Right lobe of liver (tissue), 6 donors: ENCODE measurements around the gene ARHGEF12. TPM values are rescaled to one million over a fixed set of nuclear protein-coding genes. Genes with fewer than 3 reads are reported as not detected.
A peak's percentile ranks its signal among the peaks of the same experiment; 100 is the strongest.

Experiments used
- ATAC-seq, 4 donors: fragments of 200-7000 bp; cut with Tn5 transposase; one replicate each; pipeline ENCODE4 v1.9.1; 2020; ENCODE audit warnings: mild to moderate bottlenecking in 4 of 4, moderate library complexity in 4 of 4
- DNase-seq, 3 donors: peaks; one replicate each; pipeline ENCODE4 v3.0.0-alpha.2; 2020
- H3K27ac ChIP-seq, 3 donors: fragments of 200-600 bp; one replicate each; pipeline ENCODE4 v1.8.0; 2022
- H3K27me3 ChIP-seq, 2 donors: fragments of 200-600 bp; one replicate each; pipeline ENCODE4 v1.8.0; 2022
- H3K36me3 ChIP-seq, 4 donors: fragments of 200-600 bp; sonication (generic) in 1 of 4; one replicate each; pipeline versions ENCODE4 v1.5.1 to v1.8.0; 2017 to 2022; ENCODE audit warnings: control low read depth in 1 of 4
- H3K4me1 ChIP-seq, 4 donors: fragments of 200-600 bp; sonication (generic) in 1 of 4; one replicate each; pipeline versions ENCODE4 v1.5.1 to v1.8.0; 2017 to 2022; ENCODE audit warnings: control low read depth in 1 of 4
- H3K4me3 ChIP-seq, 3 donors: fragments of 200-600 bp; one replicate each; pipeline ENCODE4 v1.8.0; 2022
- H3K9me3 ChIP-seq, 4 donors: fragments of 200-600 bp; sonication (generic) in 1 of 4; one replicate each; pipeline versions ENCODE4 v1.5.1 to v1.8.0; 2017 to 2022; ENCODE audit warnings: control low read depth in 1 of 4
- CTCF ChIP-seq, 4 donors: fragments of 200-600 bp in 3 of 4; fragments of 450-650 bp in 1 of 4; IDR thresholded peaks; one replicate each; pipeline versions ENCODE4 v1.5.1 to v1.8.0; 2016 to 2022; ENCODE audit warnings: antibody characterized with exemption in 4 of 4, mild to moderate bottlenecking in 2 of 4
- POLR2A ChIP-seq: fragments of 450-650 bp; IDR thresholded peaks from one replicate; pipeline ENCODE4 v1.6.1; 2017; ENCODE audit warnings: antibody characterized with exemption, mild to moderate bottlenecking
- WGBS: methylation state at CpG from one replicate; pipeline ENCODE4 v1.1.6; 2018; ENCODE audit warnings: low coverage, low lambda C conversion rate; ENCODE audit not compliant: insufficient coverage; ENCODE audit errors: missing lambda C conversion rate; 5-methylcytosine and 5-hydroxymethylcytosine counted together
- intact Hi-C, 2 donors: fragments of 100-400 bp; cut with DNase I; formaldehyde crosslinking; loops; one replicate each; pipeline versions ENCODE4 v1.11.2 to v1.14.1; 2022
- total RNA-seq, 6 experiments: library from RNA; depleted of rRNA in 2 of 6; stranded (reverse); fragments of >200 nt in 2 of 6; fragmentation: NEBNext Ultra II Directional in 3 of 6; extraction: Animal tissue kit (Norgen Biotek cat#: 25700) in 3 of 6; gene quantifications; one replicate each; pipeline versions ENCODE4 v1.1.0 to v1.2.4, GENCODE V29; 2016 to 2023
- donor health status: DM: no; HTN: yes; CAD: no.
- donor health status: DM: no; HTN: no; CAD: no.
- donor health status: DM: no; HTN: no; CAD: no.
- donor health status: DM: no; HTN: yes; CAD: no.
- donor health status: DM: no; HTN: yes; CAD: no.

Gene ARHGEF12
- total RNA-seq, 6 experiments from 2014 or later: 75.1 to 113 (median 94.0) TPM

- ATAC-seq: peak in 2 of 4 donors; percentile 18 to 44
- 47% methylated on average over 5 of the region's 5 CpGs for WGBS
- Histone ChIP-seq H3K4me1 (peaks cover 0 to 13% (median 0%) of the 10 kb centered on the region in 4 donors), H3K4me3 (no peak overlapping the region), H3K27ac (no peak overlapping the region), H3K9me3 (no peaks in the 10 kb centered on the region), H3K27me3 (no peaks in the 10 kb centered on the region), H3K36me3 (no peaks in the 10 kb centered on the region)
- DNase-seq: no peak
- TF ChIP-seq POLR2A (no peak), CTCF (IDR thresholded peaks at IDR 0.05) (no peak)
- intact Hi-C loops: no loop called here
Measured at GRCh38 chr11:120293038-120293800, 43.0 kb upstream of the ARHGEF12 start.

- no peaks in the 10 kb centered on the region for H3K27me3 ChIP-seq
- H3K4me3 ChIP-seq: no peak overlapping the region
- ATAC-seq (peak in 1 of 4 donors; percentile 43), DNase-seq (no peak)
- no peaks in the 10 kb centered on the region for H3K9me3 ChIP-seq
- no peaks in the 10 kb centered on the region for H3K36me3 ChIP-seq
- H3K27ac ChIP-seq: no peak overlapping the region
- no peak for TF ChIP-seq CTCF (IDR thresholded peaks at IDR 0.05)
- no peak for TF ChIP-seq POLR2A
- 52% methylated on average over 4 of the region's 5 CpGs for WGBS
- intact Hi-C loops: no loop called here
- peaks cover 0 to 13% (median 0%) of the 10 kb centered on the region in 4 donors for H3K4me1 ChIP-seq
Measured at GRCh38 chr11:120294096-120294495, 42.1 kb upstream of the ARHGEF12 start.

GRCh38 chr11:120295099-120295498 is 41.1 kb upstream of the ARHGEF12 start:
- TF ChIP-seq CTCF (IDR thresholded peaks at IDR 0.05) (no peak), POLR2A (no peak)
- intact Hi-C loops: loop anchor here (5.0 kb wide), 3 partner anchors 53 to 123 kb away; partner anchors contain the start of gene POU2F3 (in 1 of the 2)
- Histone ChIP-seq H3K4me3 (no peak overlapping the region), H3K27me3 (no peaks in the 10 kb centered on the region), H3K36me3 (no peaks in the 10 kb centered on the region), H3K9me3 (no peaks in the 10 kb centered on the region), H3K27ac (no peak overlapping the region), H3K4me1 (peaks cover 0 to 13% (median 0%) of the 10 kb centered on the region in 4 donors)
- WGBS: 31% methylated on average over 4 of the region's 4 CpGs
- ATAC-seq: peak in 1 of 4 donors; percentile 43
- DNase-seq: peak in 1 of 3 donors; percentile 23

- WGBS: 82% methylated on average over 5 of the region's 5 CpGs
- ATAC-seq (no peak), DNase-seq (no peak)
- no peak overlapping the region for H3K4me3 ChIP-seq
- intact Hi-C loops: loop anchor here (5.0 kb wide), 3 partner anchors 54 to 124 kb away; partner anchors contain the start of gene POU2F3 (in 1 of the 2)
- peaks cover 0 to 3% (median 0%) of the 10 kb centered on the region in 4 donors for H3K4me1 ChIP-seq
- no peaks in the 10 kb centered on the region for H3K27me3 ChIP-seq
- H3K36me3 ChIP-seq: no peaks in the 10 kb centered on the region
- no peak overlapping the region for H3K27ac ChIP-seq
- no peak for TF ChIP-seq CTCF (IDR thresholded peaks at IDR 0.05)
- TF ChIP-seq POLR2A: no peak
- H3K9me3 ChIP-seq: no peaks in the 10 kb centered on the region
Measured at GRCh38 chr11:120296554-120296953, 39.7 kb upstream of the ARHGEF12 start.
